ENCODE results near the gene C1GALT1.

GRCh38 chr7:7271094-7271874, 88.9 kb downstream of the C1GALT1 start:
- TF ChIP-seq POLR2A (IDR thresholded peaks at IDR 0.05; ENCODE audit: low read depth, low read length) (no peak), EZH2 (IDR thresholded peaks at IDR 0.05; ENCODE audit: borderline replicate concordance, low read depth, low read length, severe bottlenecking) (no peak), CTCF (IDR thresholded peaks at IDR 0.05; ENCODE audit: extremely low read depth in 1 of 2, insufficient read depth in 1 of 2, low read depth in 1 of 2, low read length in 2 of 2) (no peak), MAX (IDR thresholded peaks at IDR 0.05; ENCODE audit: insufficient read depth, insufficient read length) (no peak)

All from endothelial cell of umbilical vein (primary cell).